Right lobe of liver (tissue), 4 donors: Measurements from ENCODE around the gene CLOCK.

Source experiments
- POLR2A ChIP-seq: fragments of 450-650 bp; IDR thresholded peaks from one replicate; pipeline ENCODE4 v1.6.1; 2017; ENCODE audit warnings: antibody characterized with exemption, mild to moderate bottlenecking
- TF ChIP-seq, protein P1 (sequence below), 4 donors: fragments of 200-600 bp in 3 of 4; fragments of 450-650 bp in 1 of 4; IDR thresholded peaks; one replicate each; pipeline versions ENCODE4 v1.5.1 to v1.8.0; 2016 to 2022; ENCODE audit warnings: antibody characterized with exemption in 4 of 4, mild to moderate bottlenecking in 2 of 4
- donor health status: DM: no; HTN: no; CAD: no.
- donor health status: DM: no; HTN: no; CAD: no.
- donor health status: DM: no; HTN: yes; CAD: no.

DNA sequence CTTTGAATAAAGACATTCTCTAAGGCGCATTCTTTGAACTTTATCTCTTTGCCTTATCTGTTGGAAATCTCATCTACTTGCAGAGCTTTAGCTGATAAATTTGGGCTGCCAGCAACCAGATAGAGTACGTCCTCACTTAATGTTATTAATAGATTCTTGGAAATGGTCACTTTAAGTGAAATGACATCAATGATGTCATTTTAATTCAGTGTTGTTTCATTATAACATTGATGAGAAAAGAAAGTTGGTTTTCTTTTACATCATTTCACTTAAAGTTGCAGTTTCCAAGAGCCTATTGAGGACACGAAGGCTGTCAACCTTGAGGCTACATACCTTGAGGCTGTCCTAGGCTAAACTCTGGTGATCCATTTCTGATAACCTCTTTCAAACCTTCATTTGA is 141.6 kb downstream of the CLOCK start:
- TF ChIP-seq, protein P1, sequence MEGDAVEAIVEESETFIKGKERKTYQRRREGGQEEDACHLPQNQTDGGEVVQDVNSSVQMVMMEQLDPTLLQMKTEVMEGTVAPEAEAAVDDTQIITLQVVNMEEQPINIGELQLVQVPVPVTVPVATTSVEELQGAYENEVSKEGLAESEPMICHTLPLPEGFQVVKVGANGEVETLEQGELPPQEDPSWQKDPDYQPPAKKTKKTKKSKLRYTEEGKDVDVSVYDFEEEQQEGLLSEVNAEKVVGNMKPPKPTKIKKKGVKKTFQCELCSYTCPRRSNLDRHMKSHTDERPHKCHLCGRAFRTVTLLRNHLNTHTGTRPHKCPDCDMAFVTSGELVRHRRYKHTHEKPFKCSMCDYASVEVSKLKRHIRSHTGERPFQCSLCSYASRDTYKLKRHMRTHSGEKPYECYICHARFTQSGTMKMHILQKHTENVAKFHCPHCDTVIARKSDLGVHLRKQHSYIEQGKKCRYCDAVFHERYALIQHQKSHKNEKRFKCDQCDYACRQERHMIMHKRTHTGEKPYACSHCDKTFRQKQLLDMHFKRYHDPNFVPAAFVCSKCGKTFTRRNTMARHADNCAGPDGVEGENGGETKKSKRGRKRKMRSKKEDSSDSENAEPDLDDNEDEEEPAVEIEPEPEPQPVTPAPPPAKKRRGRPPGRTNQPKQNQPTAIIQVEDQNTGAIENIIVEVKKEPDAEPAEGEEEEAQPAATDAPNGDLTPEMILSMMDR (IDR thresholded peaks at IDR 0.05), result no peak
- TF ChIP-seq POLR2A, result no peak
